ENCODE measurements around the gene STC2. TPM values are rescaled to one million over a fixed set of nuclear protein-coding genes. Genes with fewer than 3 reads are reported as not detected.

The STC2 gene
- total RNA-seq, 1 donor: 157 TPM

- DNase-seq (ENCODE audit: low read depth): no peak
- no peak for TF ChIP-seq CTCF (IDR thresholded peaks at IDR 0.05; ENCODE audit: insufficient read depth, low read depth, low read length)
- no peak overlapping the region for H3K4me3 ChIP-seq (ENCODE audit: low read depth, low read length)
Measured at GRCh38 chr5:173307695-173308094, 20.5 kb downstream of the STC2 start.

DNA sequence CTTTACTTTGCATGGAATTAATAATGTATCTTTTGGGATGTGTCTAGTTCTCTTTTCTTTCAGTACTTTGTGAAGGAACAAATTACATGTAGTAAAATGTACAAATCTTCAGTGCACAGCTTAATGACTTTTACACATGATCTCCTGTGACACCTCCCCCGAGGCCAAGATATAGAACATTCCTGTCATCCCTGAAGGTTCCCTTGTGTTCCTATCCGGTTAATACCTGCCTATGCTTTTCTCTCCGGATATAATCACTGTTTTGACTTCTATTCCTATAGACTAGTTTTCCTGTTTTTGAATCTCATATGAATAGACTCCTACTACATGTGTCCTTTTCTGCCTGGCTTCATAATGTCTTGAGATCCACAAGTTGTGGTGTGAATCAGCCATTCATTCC lies 21.5 kb downstream of the STC2 start:
- no peak for TF ChIP-seq CTCF (IDR thresholded peaks at IDR 0.05; ENCODE audit: insufficient read depth, low read depth, low read length)
- DNase-seq (ENCODE audit: low read depth): no peak
- no peak overlapping the region for H3K4me3 ChIP-seq (ENCODE audit: low read depth, low read length)

GRCh38 chr5:173304591-173304988 lies 23.6 kb downstream of the STC2 start:
- TF ChIP-seq CTCF (IDR thresholded peaks at IDR 0.05; ENCODE audit: insufficient read depth, low read depth, low read length): no peak
- H3K4me3 ChIP-seq (ENCODE audit: low read depth, low read length): no peak overlapping the region
- DNase-seq (ENCODE audit: low read depth): no peak

- no peak for TF ChIP-seq CTCF (IDR thresholded peaks at IDR 0.05; ENCODE audit: insufficient read depth, low read depth, low read length)
- H3K4me3 ChIP-seq (ENCODE audit: low read depth, low read length): no peak overlapping the region
- no peak for DNase-seq (ENCODE audit: low read depth)
Measured at GRCh38 chr5:173303878-173304590, 24.2 kb downstream of the STC2 start.

- no peak for TF ChIP-seq CTCF (IDR thresholded peaks at IDR 0.05; ENCODE audit: insufficient read depth, low read depth, low read length)
- peak; percentile 79 for DNase-seq (ENCODE audit: low read depth)
Measured at GRCh38 chr5:173302546-173303155, 25.6 kb downstream of the STC2 start.

GRCh38 chr5:173301695-173302545 lies 26.3 kb downstream of the STC2 start:
- TF ChIP-seq CTCF (IDR thresholded peaks at IDR 0.05; ENCODE audit: insufficient read depth, low read depth, low read length): no peak
- H3K4me3 ChIP-seq (ENCODE audit: low read depth, low read length): no peak overlapping the region
- peak; percentile 57 for DNase-seq (ENCODE audit: low read depth)

More at GRCh38 chr5:173302546-173303155, 25.6 kb downstream of the STC2 start:
- H3K4me3 ChIP-seq (ENCODE audit: low read depth, low read length): no peak overlapping the region

All from fibroblast of villous mesenchyme (primary cell).